PC-3 (cell line): ENCODE data around the gene SEC22A.

Experiments
- EZH2phosphoT487 ChIP-seq: fragments of 300-600 bp; sonication (generic); IDR thresholded peaks from 2 replicates; pipeline ENCODE4 v1.6.1; 2018; ENCODE audit warnings: mild to moderate bottlenecking, antibody characterized with exemption, low read length, borderline replicate concordance
- TF ChIP-seq, protein P1 (sequence below): fragments of 300-600 bp; sonication (generic); conservative IDR thresholded peaks from 2 replicates; pipeline ENCODE4 v1.5.1; 2017; ENCODE audit warnings: antibody characterized with exemption, low read depth, mild to moderate bottlenecking, low read length

DNA sequence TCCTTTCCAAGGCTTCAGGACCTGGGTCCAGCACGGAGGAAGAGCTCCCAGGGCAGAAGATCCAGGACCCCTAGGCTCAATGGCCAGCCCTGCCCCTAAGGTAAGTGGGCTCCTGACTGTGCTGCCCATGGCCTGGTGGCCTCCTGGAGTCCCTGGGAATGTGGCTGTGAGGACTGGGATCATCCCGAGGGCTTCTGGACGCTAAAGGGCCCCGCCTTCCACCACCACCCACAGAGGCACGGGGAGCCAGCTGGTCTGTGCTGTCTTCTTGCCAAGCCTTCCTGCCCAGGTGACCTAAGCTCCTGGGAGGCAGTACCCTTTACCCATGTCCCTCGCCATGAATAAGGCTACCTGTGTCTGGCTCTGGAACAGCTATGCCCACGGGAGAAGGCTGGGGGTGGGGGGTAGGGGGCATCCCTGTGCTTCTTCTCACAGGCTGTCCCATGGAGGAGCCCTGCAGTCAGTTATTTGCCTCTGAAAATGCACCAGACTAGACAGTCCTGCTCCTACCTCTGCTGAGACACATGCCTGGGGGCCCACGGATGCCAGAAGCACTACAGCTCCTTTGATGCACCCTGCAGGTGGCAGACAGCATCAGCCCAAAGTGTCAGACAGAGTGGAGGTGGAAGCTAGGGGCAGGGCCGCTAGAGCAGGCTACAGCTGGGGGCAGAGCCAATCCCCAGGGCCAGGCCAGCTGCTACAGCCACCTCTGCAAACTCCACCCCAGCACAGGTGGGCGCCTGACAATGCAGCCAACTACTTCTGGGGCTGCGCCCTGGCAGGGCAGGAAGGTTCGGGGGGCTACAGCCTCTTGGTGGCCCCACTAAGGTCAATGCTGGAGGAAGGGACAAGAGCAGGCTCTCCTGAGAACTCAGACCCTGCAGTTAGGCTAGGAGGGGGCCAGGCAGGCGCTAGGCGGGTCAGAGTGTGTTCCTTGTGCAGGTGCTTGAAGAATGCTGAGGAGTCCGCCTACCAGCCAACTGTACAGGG is 90.9 kb downstream of the SEC22A start:
- TF ChIP-seq, protein P1, sequence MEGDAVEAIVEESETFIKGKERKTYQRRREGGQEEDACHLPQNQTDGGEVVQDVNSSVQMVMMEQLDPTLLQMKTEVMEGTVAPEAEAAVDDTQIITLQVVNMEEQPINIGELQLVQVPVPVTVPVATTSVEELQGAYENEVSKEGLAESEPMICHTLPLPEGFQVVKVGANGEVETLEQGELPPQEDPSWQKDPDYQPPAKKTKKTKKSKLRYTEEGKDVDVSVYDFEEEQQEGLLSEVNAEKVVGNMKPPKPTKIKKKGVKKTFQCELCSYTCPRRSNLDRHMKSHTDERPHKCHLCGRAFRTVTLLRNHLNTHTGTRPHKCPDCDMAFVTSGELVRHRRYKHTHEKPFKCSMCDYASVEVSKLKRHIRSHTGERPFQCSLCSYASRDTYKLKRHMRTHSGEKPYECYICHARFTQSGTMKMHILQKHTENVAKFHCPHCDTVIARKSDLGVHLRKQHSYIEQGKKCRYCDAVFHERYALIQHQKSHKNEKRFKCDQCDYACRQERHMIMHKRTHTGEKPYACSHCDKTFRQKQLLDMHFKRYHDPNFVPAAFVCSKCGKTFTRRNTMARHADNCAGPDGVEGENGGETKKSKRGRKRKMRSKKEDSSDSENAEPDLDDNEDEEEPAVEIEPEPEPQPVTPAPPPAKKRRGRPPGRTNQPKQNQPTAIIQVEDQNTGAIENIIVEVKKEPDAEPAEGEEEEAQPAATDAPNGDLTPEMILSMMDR = no peak
- no peak for TF ChIP-seq EZH2phosphoT487
